Body of pancreas (tissue), 4 donors: ENCODE measurements around the gene GNAZ.

Source experiments
- POLR2A ChIP-seq, 3 donors: fragments of 450-650 bp; IDR thresholded peaks; one replicate each; pipeline ENCODE4 v1.6.1; 2016; ENCODE audit warnings: antibody characterized with exemption in 3 of 3, mild to moderate bottlenecking in 2 of 3
- TF ChIP-seq, protein P1 (sequence below), 7 experiments: fragments of 450-650 bp in 4 of 7; fragments of 200-600 bp in 3 of 7; sonication (generic) in 3 of 7; IDR thresholded peaks; one replicate each; pipeline ENCODE4 v1.5.1; 2016 to 2019; ENCODE audit warnings: antibody characterized with exemption in 7 of 7

DNA sequence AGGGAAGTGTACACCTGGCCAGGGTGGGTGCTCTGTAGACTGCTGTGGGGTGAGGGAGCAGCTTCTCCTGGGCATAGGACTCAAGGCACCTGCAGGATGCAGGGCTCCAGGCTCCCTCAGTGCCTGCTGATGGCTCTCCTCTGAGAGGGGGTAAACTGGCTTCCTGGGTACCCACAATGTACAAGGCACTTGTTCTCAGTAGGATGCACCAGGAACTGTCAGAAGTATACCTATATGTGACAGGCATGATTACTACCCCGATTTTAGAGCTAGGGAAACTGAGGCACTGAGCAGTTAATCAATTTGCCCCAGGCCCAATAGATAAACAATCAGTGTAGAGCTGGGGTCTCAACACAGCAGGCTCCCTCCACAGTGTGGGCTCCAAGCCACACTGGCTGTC, 31.4 kb upstream of the GNAZ start:
- TF ChIP-seq POLR2A (IDR thresholded peaks at IDR 0.05) = no peak
- TF ChIP-seq, protein P1, sequence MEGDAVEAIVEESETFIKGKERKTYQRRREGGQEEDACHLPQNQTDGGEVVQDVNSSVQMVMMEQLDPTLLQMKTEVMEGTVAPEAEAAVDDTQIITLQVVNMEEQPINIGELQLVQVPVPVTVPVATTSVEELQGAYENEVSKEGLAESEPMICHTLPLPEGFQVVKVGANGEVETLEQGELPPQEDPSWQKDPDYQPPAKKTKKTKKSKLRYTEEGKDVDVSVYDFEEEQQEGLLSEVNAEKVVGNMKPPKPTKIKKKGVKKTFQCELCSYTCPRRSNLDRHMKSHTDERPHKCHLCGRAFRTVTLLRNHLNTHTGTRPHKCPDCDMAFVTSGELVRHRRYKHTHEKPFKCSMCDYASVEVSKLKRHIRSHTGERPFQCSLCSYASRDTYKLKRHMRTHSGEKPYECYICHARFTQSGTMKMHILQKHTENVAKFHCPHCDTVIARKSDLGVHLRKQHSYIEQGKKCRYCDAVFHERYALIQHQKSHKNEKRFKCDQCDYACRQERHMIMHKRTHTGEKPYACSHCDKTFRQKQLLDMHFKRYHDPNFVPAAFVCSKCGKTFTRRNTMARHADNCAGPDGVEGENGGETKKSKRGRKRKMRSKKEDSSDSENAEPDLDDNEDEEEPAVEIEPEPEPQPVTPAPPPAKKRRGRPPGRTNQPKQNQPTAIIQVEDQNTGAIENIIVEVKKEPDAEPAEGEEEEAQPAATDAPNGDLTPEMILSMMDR (IDR thresholded peaks at IDR 0.05) = no peak
